K562 (cell line): Measurements from ENCODE around the gene FA2H. TPM values are rescaled to one million over a fixed set of nuclear protein-coding genes. Genes with fewer than 3 reads are reported as not detected.

Experiments used
- ATAC-seq: fragments of 200-7000 bp; cut with Tn5 transposase; 3 replicates; pipeline ENCODE4 v1.9.1; 2020; ENCODE audit warnings: moderate library complexity
- BruUV-seq: library from RNA; stranded (reverse); fragments of 400-500 nt; replicated peaks from 2 replicates; lab custom pipeline; 2021; lab: Mats Ljungman, UMichigan
- CTCF ChIA-PET: fragments of 300-600 bp; formaldehyde crosslinking; extraction: SDS; loops from one replicate; lab custom pipeline; 2021; ENCODE audit warnings: low intra/inter-chr PET ratio; lab: Yijun Ruan, JAX
- POLR2A ChIA-PET: fragments of 300-600, 350-650 bp; sonication (Branson Sonifier 250); formaldehyde crosslinking; extraction: SDS; loops from one replicate; lab custom pipeline; 2021; ENCODE audit warnings: antibody characterized with exemption, inconsistent platforms; lab: Yijun Ruan, JAX
- DNase-seq, 4 experiments: peaks; one replicate each; pipeline versions ENCODE4 v3.0.0 to v3.0.0-alpha.2; 2011 to 2018; ENCODE audit warnings: low spot score in 3 of 4, mixed read lengths in 3 of 4; ENCODE audit errors: extremely low read depth in 1 of 4
- FAIRE-seq: peaks from 2 replicates; lab custom pipeline; 2011; peaks lifted over from hg19 to GRCh38; lab: Jason Lieb, UNC
- H2AFZ ChIP-seq: 2 replicates; pipeline ENCODE4 v1.6.0; 2011; ENCODE audit warnings: low read depth, low read length, control low read depth, inconsistent platforms
- H3K27ac ChIP-seq: fragments of 200-600 bp; 3 replicates; pipeline ENCODE4 v1.8.0; 2011; ENCODE audit warnings: low read depth, mild to moderate bottlenecking, control low read depth, inconsistent platforms, low read length, moderate library complexity, mixed read lengths; ENCODE audit errors: extremely low read depth
- H3K27me3 ChIP-seq, 2 experiments: fragments of 300-600 bp in 1 of 2; 2 replicates in 1 of 2; 3 replicates in 1 of 2; pipeline versions ENCODE4 v1.6.0 to v1.8.0; 2011; ENCODE audit warnings: inconsistent platforms in 2 of 2, low read length in 2 of 2, mild to moderate bottlenecking in 1 of 2, mixed read lengths in 1 of 2, moderate library complexity in 1 of 2; ENCODE audit not compliant: control insufficient read depth in 2 of 2, insufficient read depth in 2 of 2
- H3K36me3 ChIP-seq: fragments of 300-600 bp; 3 replicates; pipeline ENCODE4 v1.8.0; 2011; ENCODE audit warnings: mild to moderate bottlenecking, low read length, inconsistent platforms; ENCODE audit not compliant: control insufficient read depth, insufficient read depth
- H3K4me1 ChIP-seq, 2 experiments: fragments of 200-600 bp in 1 of 2; replicated peaks in 1 of 2; 2 replicates in 1 of 2; 3 replicates in 1 of 2; pipeline versions ENCODE4 v1.5.1 to v1.8.0; 2011; ENCODE audit warnings: inconsistent platforms in 2 of 2, low read length in 2 of 2, mild to moderate bottlenecking in 1 of 2, mixed read lengths in 1 of 2, moderate library complexity in 1 of 2; ENCODE audit not compliant: control insufficient read depth in 2 of 2, insufficient read depth in 2 of 2
- H3K4me2 ChIP-seq: 2 replicates; pipeline ENCODE4 v1.6.1; 2011; ENCODE audit warnings: low read length, control low read depth, inconsistent platforms, mixed read lengths; ENCODE audit not compliant: insufficient read depth
- H3K4me3 ChIP-seq: fragments of 200-600 bp; sonication (generic), shearing (Covaris generic); 2 replicates; pipeline ENCODE4 v1.5.1; 2016; ENCODE audit warnings: control low read depth, inconsistent platforms
- H3K79me2 ChIP-seq: fragments of 200-600 bp; 3 replicates; pipeline ENCODE4 v1.8.0; 2011; ENCODE audit warnings: low read length, inconsistent platforms; ENCODE audit not compliant: control insufficient read depth, insufficient read depth
- H3K9ac ChIP-seq, 2 experiments: 2 replicates each; pipeline versions ENCODE4 v1.6.0 to v1.6.1; 2011; ENCODE audit warnings: low read depth in 2 of 2, low read length in 2 of 2, control low read depth in 1 of 2, inconsistent platforms in 1 of 2, mild to moderate bottlenecking in 1 of 2, mixed read lengths in 1 of 2; ENCODE audit not compliant: insufficient read depth in 1 of 2
- H3K9me1 ChIP-seq: one replicate; pipeline ENCODE4 v1.6.0; 2011; ENCODE audit warnings: inconsistent platforms, mild to moderate bottlenecking, low read length, moderate library complexity; ENCODE audit not compliant: control insufficient read depth, insufficient read depth
- H3K9me3 ChIP-seq: replicated peaks from 2 replicates; pipeline ENCODE4 v1.5.1; 2011; ENCODE audit warnings: low read depth, low read length, inconsistent platforms; ENCODE audit not compliant: control insufficient read depth, insufficient read depth
- H4K20me1 ChIP-seq: replicated peaks from 2 replicates; pipeline ENCODE4 v1.6.1; 2011; ENCODE audit warnings: low read length, inconsistent platforms, mixed read lengths; ENCODE audit not compliant: control insufficient read depth, insufficient read depth
- CBFA2T3 ChIP-seq: fragments of 450-650 bp; IDR thresholded peaks from 2 replicates; pipeline ENCODE4 v1.6.1; 2017
- CCAR2 ChIP-seq: fragments of 200-400 bp; formaldehyde crosslinking; IDR thresholded peaks from 2 replicates; pipeline ENCODE4 v1.6.1; 2017; ENCODE audit warnings: mild to moderate bottlenecking, low read depth, low read length
- GABPA ChIP-seq: fragments of 200-800 bp; sonication (Bioruptor generic); conservative IDR thresholded peaks from 2 replicates; pipeline ENCODE4 v1.6.1; 2016; ENCODE audit warnings: low read depth, missing genetic modification characterization, missing compliant biosample characterization
- GATAD2B ChIP-seq: fragments of 450-650 bp; IDR thresholded peaks from 2 replicates; pipeline ENCODE4 v1.6.1; 2017; ENCODE audit warnings: mild to moderate bottlenecking, borderline replicate concordance
- HDAC3 ChIP-seq: fragments of 450-650 bp; IDR thresholded peaks from 2 replicates; pipeline ENCODE4 v1.6.1; 2018; ENCODE audit warnings: borderline replicate concordance, mild to moderate bottlenecking, moderate library complexity; ENCODE audit not compliant: partially characterized antibody
- HMGN3 ChIP-seq: IDR thresholded peaks from 2 replicates; pipeline ENCODE4 v1.6.1; 2011; ENCODE audit warnings: borderline replicate concordance, low read depth, mild to moderate bottlenecking, mixed read lengths, low read length; ENCODE audit not compliant: insufficient read length; ENCODE audit errors: extremely low read depth
- HNRNPUL1 ChIP-seq: fragments of 200-400 bp; formaldehyde crosslinking; IDR thresholded peaks from 2 replicates; pipeline ENCODE4 v1.6.1; 2017; ENCODE audit warnings: low read length
- MAFF ChIP-seq: IDR thresholded peaks from 2 replicates; pipeline ENCODE4 v1.6.1; 2012; ENCODE audit warnings: low read length, improper control_type of control experiment
- MEIS2 ChIP-seq: fragments of 450-650 bp; IDR thresholded peaks from 2 replicates; pipeline ENCODE4 v1.6.1; 2014; ENCODE audit warnings: mild to moderate bottlenecking; ENCODE audit not compliant: partially characterized antibody
- NELFE ChIP-seq: IDR thresholded peaks from 2 replicates; pipeline ENCODE4 v1.6.1; 2011; ENCODE audit warnings: mild to moderate bottlenecking; ENCODE audit not compliant: insufficient read depth, insufficient read length
- RAD21 ChIP-seq, 2 experiments: fragments of 250-450 bp in 1 of 2; fragments of 450-650 bp in 1 of 2; sonication (Bioruptor Pico) in 1 of 2; formaldehyde crosslinking in 1 of 2; IDR thresholded peaks in 1 of 2; conservative IDR thresholded peaks in 1 of 2; 2 replicates each; pipeline versions ENCODE4 v1.4.0 to v1.8.0; 2020 to 2022; ENCODE audit warnings: mild to moderate bottlenecking in 2 of 2, moderate library complexity in 1 of 2
- YBX1 ChIP-seq: fragments of 450-650 bp; IDR thresholded peaks from 2 replicates; pipeline ENCODE4 v1.7.1; 2016; ENCODE audit warnings: mild to moderate bottlenecking
- ZNF24 ChIP-seq: fragments of 450-650 bp; IDR thresholded peaks from 2 replicates; pipeline ENCODE4 v1.6.1; 2016
- WGBS: fragments of 100-300 bp; shearing (Covaris generic); methylation state at CpG from one replicate; pipeline ENCODE4 v1.1.6; 2016; ENCODE audit warnings: low coverage, mixed read lengths; ENCODE audit not compliant: insufficient coverage; ENCODE audit errors: missing lambda C conversion rate; 5-methylcytosine and 5-hydroxymethylcytosine counted together
- in situ Hi-C: fragments of 300-500 bp; cut with MboI; formaldehyde crosslinking; loops from 4 replicates; pipeline ENCODE4 v1.15.0; 2018; ENCODE audit warnings: inconsistent platforms, mixed read lengths
- intact Hi-C: fragments of 100-400 bp; cut with micrococcal nuclease; formaldehyde crosslinking; loops from 2 replicates; pipeline ENCODE4 v1.14.2; 2022
- polyA plus RNA-seq, 8 experiments: library from polyadenylated mRNA; depleted of rRNA in 4 of 8; stranded (reverse) in 5 of 8; unstranded in 3 of 8; fragments of >200 nt; fragmentation: Nextera tagmentation in 2 of 8; fragmentation: Illumina TruSeq in 1 of 8; extraction: Ambion mirVana in 2 of 8; extraction: Trizol in 1 of 8; gene quantifications; 2 replicates each; pipeline versions ENCODE4 v1.2.1 to v1.2.3, GENCODE V29; 2011 to 2014; ENCODE audit warnings: inconsistent platforms in 1 of 8, missing spikeins in 1 of 8
- total RNA-seq, 7 experiments: library from RNA; depleted of rRNA in 6 of 7; stranded (reverse); fragments of >200 nt in 6 of 7; fragmentation: Illumina TruSeq in 2 of 7; extraction: Trizol in 2 of 7; gene quantifications; 2 replicates each; pipeline versions ENCODE4 v1.2.1 to v1.2.3, GENCODE V29; 2011 to 2021; ENCODE audit warnings: low replicate concordance in 1 of 7
- TF ChIP-seq, protein P1 (sequence below), 3 experiments: IDR thresholded peaks in 2 of 3; conservative IDR thresholded peaks in 1 of 3; 2 replicates each; pipeline ENCODE4 v1.5.1; 2011 to 2012; ENCODE audit warnings: low read length in 3 of 3, mild to moderate bottlenecking in 3 of 3, control low read depth in 2 of 3, improper control_type of control experiment in 1 of 3, inconsistent platforms in 1 of 3, low read depth in 1 of 3, mixed read lengths in 1 of 3, moderate library complexity in 1 of 3; ENCODE audit not compliant: insufficient read depth in 2 of 3
- TF ChIP-seq, protein P2 (sequence below): IDR thresholded peaks from 2 replicates; pipeline ENCODE4 v1.6.1; 2011; ENCODE audit warnings: borderline replicate concordance, low read depth, mild to moderate bottlenecking, moderate library complexity, low read length; ENCODE audit not compliant: insufficient read depth, poor library complexity, severe bottlenecking
- TF ChIP-seq, protein P3 (sequence below), 2 experiments: fragments of 450-650 bp; IDR thresholded peaks; 2 replicates each; pipeline ENCODE4 v1.6.1; 2016

The FA2H gene
- total and polyA plus RNA-seq, 9 of the 15 experiments (the other 6 are each of a cell fraction or from before 2014, with no cell fraction given) = not detected

DNA sequence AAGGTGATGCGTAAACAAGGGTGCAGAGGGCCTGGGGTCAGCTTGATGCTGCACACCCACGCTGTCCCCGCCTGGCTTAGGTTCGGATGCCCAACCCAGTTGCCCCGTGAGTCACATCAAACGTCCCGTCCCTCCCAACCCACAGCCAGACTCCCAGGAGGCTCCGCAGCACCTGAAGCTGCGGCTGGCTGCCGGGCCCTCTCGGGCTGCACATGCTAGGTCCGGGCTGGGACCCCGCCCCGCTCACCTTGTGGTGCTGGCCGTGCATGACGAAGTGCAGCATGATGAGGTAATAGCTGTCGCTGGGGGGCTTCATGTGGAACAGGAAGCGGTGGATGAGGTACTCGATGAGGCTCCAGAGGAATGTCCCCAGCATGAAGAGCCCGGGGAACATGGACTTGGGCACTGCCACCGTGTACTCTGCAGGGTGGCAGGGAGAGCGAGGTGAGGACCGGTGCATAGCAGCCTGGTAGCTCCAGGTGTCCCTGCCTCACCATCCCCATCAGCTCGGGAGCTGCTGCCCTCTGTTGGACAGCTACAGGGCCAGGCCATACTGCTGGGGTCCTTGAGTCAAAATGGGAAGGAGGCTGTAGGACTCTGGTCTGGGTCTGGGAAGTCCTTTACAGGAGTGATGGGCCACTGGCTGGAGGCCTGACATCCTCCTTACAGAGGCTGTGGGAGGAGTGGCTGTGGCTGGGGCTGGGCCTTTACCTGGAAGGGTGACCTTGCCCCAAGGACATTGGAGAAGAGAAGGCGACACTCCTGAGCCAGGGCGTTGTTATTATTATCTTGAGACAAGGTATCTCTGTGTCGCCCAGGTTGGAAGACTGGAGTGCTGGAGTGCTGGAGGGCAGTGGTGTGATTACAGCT is 55.6 kb downstream of the FA2H start:
- H3K27me3 ChIP-seq = peaks cover 27 to 53% of the 10 kb centered on the region in 2 experiments; a peak in 4 of 5 replicates
- in situ Hi-C loops = loop anchor here (25.0 kb wide), 1 partner anchor 418 kb away; the partner anchor contains the start of gene ZFP1
- peaks cover 0 to 12% of the 10 kb centered on the region in 2 experiments; a peak in 3 of 5 replicates for H3K4me1 ChIP-seq
- FAIRE-seq = no peak
- ChIA-PET CTCF (no interaction called here), POLR2A (no interaction called here)
- no peak overlapping the region for H3K9ac ChIP-seq
- no peaks in the 10 kb centered on the region for H3K9me3 ChIP-seq
- no TSS peak for BruUV-seq
- H3K9me1 ChIP-seq = no peaks in the 10 kb centered on the region
- intact Hi-C loops = no loop called here
- ATAC-seq = peak; percentile 70
- no peaks in the 10 kb centered on the region for H3K36me3 ChIP-seq
- H2AFZ ChIP-seq = no peak overlapping the region
- TF ChIP-seq, protein P1, sequence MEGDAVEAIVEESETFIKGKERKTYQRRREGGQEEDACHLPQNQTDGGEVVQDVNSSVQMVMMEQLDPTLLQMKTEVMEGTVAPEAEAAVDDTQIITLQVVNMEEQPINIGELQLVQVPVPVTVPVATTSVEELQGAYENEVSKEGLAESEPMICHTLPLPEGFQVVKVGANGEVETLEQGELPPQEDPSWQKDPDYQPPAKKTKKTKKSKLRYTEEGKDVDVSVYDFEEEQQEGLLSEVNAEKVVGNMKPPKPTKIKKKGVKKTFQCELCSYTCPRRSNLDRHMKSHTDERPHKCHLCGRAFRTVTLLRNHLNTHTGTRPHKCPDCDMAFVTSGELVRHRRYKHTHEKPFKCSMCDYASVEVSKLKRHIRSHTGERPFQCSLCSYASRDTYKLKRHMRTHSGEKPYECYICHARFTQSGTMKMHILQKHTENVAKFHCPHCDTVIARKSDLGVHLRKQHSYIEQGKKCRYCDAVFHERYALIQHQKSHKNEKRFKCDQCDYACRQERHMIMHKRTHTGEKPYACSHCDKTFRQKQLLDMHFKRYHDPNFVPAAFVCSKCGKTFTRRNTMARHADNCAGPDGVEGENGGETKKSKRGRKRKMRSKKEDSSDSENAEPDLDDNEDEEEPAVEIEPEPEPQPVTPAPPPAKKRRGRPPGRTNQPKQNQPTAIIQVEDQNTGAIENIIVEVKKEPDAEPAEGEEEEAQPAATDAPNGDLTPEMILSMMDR (IDR thresholded peaks at IDR 0.05 in 2 of 3, conservative IDR thresholded peaks at IDR 0.05 in 1 of 3; ENCODE audit: insufficient read depth in 2 of 3, low read depth in 1 of 3, low read length in 3 of 3) = peak; percentile 30 to 50 (median 35); a peak in 4 of 6 replicates
- TF ChIP-seq NELFE (no peak), HDAC3 (no peak), YBX1 (no peak), CCAR2 (no peak), MEIS2 (no peak), RAD21 (CRISPR knock-in tag; conservative IDR thresholded peaks at IDR 0.05 in 1 of 2, IDR thresholded peaks at IDR 0.05 in 1 of 2) (0 out of 4 replicates have a peak, but pooled peaks of 1 of the 2 experiments have one; percentile 8), HMGN3 (no peak), GABPA (tag) (no peak), CBFA2T3 (no peak), ZNF24 (peak; percentile 39; the same call in 1 of the 2 replicates), GATAD2B (no peak), MAFF (no peak), HNRNPUL1 (no peak)
- TF ChIP-seq, protein P2, sequence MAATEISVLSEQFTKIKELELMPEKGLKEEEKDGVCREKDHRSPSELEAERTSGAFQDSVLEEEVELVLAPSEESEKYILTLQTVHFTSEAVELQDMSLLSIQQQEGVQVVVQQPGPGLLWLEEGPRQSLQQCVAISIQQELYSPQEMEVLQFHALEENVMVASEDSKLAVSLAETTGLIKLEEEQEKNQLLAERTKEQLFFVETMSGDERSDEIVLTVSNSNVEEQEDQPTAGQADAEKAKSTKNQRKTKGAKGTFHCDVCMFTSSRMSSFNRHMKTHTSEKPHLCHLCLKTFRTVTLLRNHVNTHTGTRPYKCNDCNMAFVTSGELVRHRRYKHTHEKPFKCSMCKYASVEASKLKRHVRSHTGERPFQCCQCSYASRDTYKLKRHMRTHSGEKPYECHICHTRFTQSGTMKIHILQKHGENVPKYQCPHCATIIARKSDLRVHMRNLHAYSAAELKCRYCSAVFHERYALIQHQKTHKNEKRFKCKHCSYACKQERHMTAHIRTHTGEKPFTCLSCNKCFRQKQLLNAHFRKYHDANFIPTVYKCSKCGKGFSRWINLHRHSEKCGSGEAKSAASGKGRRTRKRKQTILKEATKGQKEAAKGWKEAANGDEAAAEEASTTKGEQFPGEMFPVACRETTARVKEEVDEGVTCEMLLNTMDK = peak; percentile 60
- TF ChIP-seq, protein P3, sequence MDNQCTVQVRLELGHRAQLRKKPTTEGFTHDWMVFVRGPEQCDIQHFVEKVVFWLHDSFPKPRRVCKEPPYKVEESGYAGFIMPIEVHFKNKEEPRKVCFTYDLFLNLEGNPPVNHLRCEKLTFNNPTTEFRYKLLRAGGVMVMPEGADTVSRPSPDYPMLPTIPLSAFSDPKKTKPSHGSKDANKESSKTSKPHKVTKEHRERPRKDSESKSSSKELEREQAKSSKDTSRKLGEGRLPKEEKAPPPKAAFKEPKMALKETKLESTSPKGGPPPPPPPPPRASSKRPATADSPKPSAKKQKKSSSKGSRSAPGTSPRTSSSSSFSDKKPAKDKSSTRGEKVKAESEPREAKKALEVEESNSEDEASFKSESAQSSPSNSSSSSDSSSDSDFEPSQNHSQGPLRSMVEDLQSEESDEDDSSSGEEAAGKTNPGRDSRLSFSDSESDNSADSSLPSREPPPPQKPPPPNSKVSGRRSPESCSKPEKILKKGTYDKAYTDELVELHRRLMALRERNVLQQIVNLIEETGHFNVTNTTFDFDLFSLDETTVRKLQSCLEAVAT (IDR thresholded peaks at IDR 0.05) = no peak
- TF ChIP-seq, all 486 proteins: peak for 4
- Histone ChIP-seq H3K27ac (no peak overlapping the region), H3K79me2 (no peaks in the 10 kb centered on the region), H4K20me1 (no peaks in the 10 kb centered on the region), H3K4me3 (no peak overlapping the region), H3K4me2 (no peak overlapping the region)
- DNase-seq = peak in 1 of 4 experiments; percentile 9
- 8% methylated on average over 27 of the region's 27 CpGs for WGBS
